ENCODE results near the gene ZFAND6. TPM values are rescaled to one million over a fixed set of nuclear protein-coding genes. Genes with fewer than 3 reads are reported as not detected.
A peak's percentile ranks its signal among the peaks of the same experiment; 100 is the strongest.

The ZFAND6 gene
- total and polyA plus RNA-seq, 10 of the 15 experiments (the other 5 are each of a cell fraction or from before 2014, with no cell fraction given) = 78.9 to 179 (median 135) TPM

DNA sequence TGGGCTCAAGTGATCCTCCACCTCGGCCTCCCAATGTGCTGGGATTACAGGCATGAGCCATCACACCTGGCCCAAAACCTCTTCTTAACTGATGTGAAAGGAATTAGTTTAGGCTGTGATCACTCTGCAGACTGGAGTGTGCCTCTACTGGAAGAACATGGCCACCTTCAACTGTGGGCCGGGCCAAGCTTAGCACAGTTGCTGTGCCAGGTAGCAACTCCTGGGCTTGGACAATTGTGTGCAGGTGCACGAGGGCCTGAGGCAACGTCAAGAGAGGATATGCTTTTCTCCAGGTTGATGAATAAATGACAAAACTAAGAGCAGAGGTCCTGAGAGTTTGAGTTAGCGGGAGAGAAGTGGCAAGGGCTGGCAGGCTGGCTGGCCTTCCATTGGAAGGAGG is 99.8 kb downstream of the ZFAND6 start:
- no peaks in the 10 kb centered on the region for H4K20me1 ChIP-seq (ENCODE audit: control insufficient read depth, insufficient read depth)
- H3K4me2 ChIP-seq (ENCODE audit: control insufficient read depth, insufficient read depth) = no peak overlapping the region
- CTCF ChIA-PET = interaction anchor here (0.7 to 2.6 kb wide), 2 partner anchors 14 to 130 kb away, joined by 3 to 8 read pairs; no protein-coding TSS in a partner anchor
- RAD21 ChIA-PET (ENCODE audit: unreplicated experiment) = no interaction called here
- peaks cover 22% of the 10 kb centered on the region for H3K4me1 ChIP-seq (ENCODE audit: control insufficient read depth, insufficient read depth, low read length)
- no peaks in the 10 kb centered on the region for H3K27me3 ChIP-seq (replicated peaks in 1 of 2; ENCODE audit: control insufficient read depth in 2 of 2, insufficient read depth in 2 of 2, low read length in 1 of 2)
- ATAC-seq (no peak), DNase-seq (ENCODE audit: low read depth, low spot score) (no peak), FAIRE-seq (no peak)
- 88% methylated on average over 5 of the region's 5 CpGs for WGBS (ENCODE audit: insufficient coverage, insufficient replicate concordance, low lambda C conversion rate, missing lambda C conversion rate)
- BruUV-seq (replicated peaks) = no TSS peak
- H3K27ac ChIP-seq (ENCODE audit: control insufficient read depth, insufficient read depth) = no peak overlapping the region
- no peak overlapping the region for H3K9ac ChIP-seq (ENCODE audit: control insufficient read depth, insufficient read depth, low read length)
- H3K79me2 ChIP-seq (ENCODE audit: control insufficient read depth, insufficient read depth, low read length) = no peaks in the 10 kb centered on the region; the same call in 1 of the 2 replicates
- H3K36me3 ChIP-seq (ENCODE audit: control insufficient read depth in 2 of 2, insufficient read depth in 2 of 2, low read length in 1 of 2) = peaks cover 4 to 12% of the 10 kb centered on the region in 2 experiments
- in situ Hi-C loops (cut with MboI) = no loop called here
- no peak for TF ChIP-seq SMAD5 (IDR thresholded peaks at IDR 0.05; ENCODE audit: low read depth)
- TF ChIP-seq, protein P1, sequence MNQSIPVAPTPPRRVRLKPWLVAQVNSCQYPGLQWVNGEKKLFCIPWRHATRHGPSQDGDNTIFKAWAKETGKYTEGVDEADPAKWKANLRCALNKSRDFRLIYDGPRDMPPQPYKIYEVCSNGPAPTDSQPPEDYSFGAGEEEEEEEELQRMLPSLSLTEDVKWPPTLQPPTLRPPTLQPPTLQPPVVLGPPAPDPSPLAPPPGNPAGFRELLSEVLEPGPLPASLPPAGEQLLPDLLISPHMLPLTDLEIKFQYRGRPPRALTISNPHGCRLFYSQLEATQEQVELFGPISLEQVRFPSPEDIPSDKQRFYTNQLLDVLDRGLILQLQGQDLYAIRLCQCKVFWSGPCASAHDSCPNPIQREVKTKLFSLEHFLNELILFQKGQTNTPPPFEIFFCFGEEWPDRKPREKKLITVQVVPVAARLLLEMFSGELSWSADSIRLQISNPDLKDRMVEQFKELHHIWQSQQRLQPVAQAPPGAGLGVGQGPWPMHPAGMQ (IDR thresholded peaks at IDR 0.05; ENCODE audit: borderline replicate concordance) = no peak
- no peak for TF ChIP-seq PAX5 (IDR thresholded peaks at IDR 0.05; ENCODE audit: borderline replicate concordance, low read depth, low read length)
- intact Hi-C loops (cut with micrococcal nuclease; ENCODE audit: unreplicated experiment) = no loop called here
- no peak overlapping the region for H2AFZ ChIP-seq (ENCODE audit: control insufficient read depth, low read depth, low read length)
- SMC1A ChIA-PET (ENCODE audit: uncharacterized antibody, unreplicated experiment) = interaction anchor here (1.0 kb wide), 1 partner anchor 46 kb away, joined by 3 read pairs; no protein-coding TSS in a partner anchor
- no peak overlapping the region for H3K4me3 ChIP-seq
- H3K9me3 ChIP-seq (replicated peaks; ENCODE audit: control insufficient read depth, insufficient read depth, low read length) = no peaks in the 10 kb centered on the region
- POLR2A ChIA-PET = no interaction called here

DNA sequence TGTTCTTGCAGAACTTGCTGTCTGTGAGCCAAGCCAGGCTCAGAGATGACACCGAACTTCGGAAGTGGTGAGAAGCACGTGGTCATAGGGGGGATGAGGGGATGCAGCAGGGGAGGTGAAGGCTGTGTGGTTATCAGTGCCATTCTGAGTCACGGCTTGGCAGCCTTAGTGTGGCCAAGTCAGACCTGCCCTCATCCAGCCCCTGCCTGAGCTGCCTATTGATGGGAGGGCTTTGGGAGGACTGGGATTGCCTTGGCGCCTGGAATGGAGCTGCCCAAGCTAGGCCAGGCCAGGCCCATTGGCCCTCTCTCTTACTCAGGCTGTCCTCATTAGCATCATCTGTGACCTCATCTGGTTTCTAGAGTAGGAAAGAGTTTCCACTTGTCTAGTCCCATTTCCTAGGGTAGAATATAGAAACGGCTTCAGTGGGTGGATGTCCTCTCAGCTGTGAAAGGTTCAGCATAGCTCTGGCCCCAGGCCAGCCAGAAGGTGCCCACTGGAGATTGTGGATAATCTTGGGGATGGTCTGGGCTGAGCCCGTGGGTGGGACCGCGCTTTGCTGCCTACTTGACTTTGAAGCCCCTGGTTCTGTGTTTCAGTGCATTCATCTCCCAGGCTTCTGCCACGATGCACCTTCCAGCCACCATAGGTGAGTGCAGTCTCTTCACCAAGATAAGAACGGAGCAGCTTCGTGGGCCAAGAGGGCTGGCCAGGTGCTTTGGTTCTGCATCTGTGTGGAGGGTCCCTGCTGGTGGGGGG is 100.5 kb downstream of the ZFAND6 start:
- Histone ChIP-seq H3K27ac (ENCODE audit: control insufficient read depth, insufficient read depth) (peak overlapping the region; percentile 69), H3K79me2 (ENCODE audit: control insufficient read depth, insufficient read depth, low read length) (no peaks in the 10 kb centered on the region), H3K4me3 (no peak overlapping the region), H3K4me2 (ENCODE audit: control insufficient read depth, insufficient read depth) (peak overlapping the region; percentile 1), H3K9me3 (replicated peaks; ENCODE audit: control insufficient read depth, insufficient read depth, low read length) (no peaks in the 10 kb centered on the region), H3K4me1 (ENCODE audit: control insufficient read depth, insufficient read depth, low read length) (peaks cover 20% of the 10 kb centered on the region), H2AFZ (ENCODE audit: control insufficient read depth, low read depth, low read length) (peak overlapping the region; percentile 0), H3K36me3 (ENCODE audit: control insufficient read depth in 2 of 2, insufficient read depth in 2 of 2, low read length in 1 of 2) (peaks cover 4 to 12% of the 10 kb centered on the region in 2 experiments), H3K9ac (ENCODE audit: control insufficient read depth, insufficient read depth, low read length) (no peak overlapping the region), H4K20me1 (ENCODE audit: control insufficient read depth, insufficient read depth) (no peaks in the 10 kb centered on the region), H3K27me3 (replicated peaks in 1 of 2; ENCODE audit: control insufficient read depth in 2 of 2, insufficient read depth in 2 of 2, low read length in 1 of 2) (no peaks in the 10 kb centered on the region)
- no TSS peak for BruUV-seq (replicated peaks)
- SMC1A ChIA-PET (ENCODE audit: uncharacterized antibody, unreplicated experiment) = interaction anchor here (0.9 to 1.4 kb wide), 4 partner anchors 9 to 307 kb away, joined by 3 to 4 read pairs (median 3); no protein-coding TSS in a partner anchor
- in situ Hi-C loops (cut with MboI) = no loop called here
- CTCF ChIA-PET = interaction anchor here (0.5 to 2.6 kb wide), 4 partner anchors 13 to 307 kb away, joined by 3 to 8 read pairs (median 6); no protein-coding TSS in a partner anchor
- DNase-seq (ENCODE audit: low read depth, low spot score) (no peak), ATAC-seq (peak; percentile 65), FAIRE-seq (no peak)
- POLR2A ChIA-PET = no interaction called here
- 85% methylated on average over 12 of the region's 12 CpGs for WGBS (ENCODE audit: insufficient coverage, insufficient replicate concordance, low lambda C conversion rate, missing lambda C conversion rate)
- intact Hi-C loops (cut with micrococcal nuclease; ENCODE audit: unreplicated experiment) = no loop called here
- RAD21 ChIA-PET (ENCODE audit: unreplicated experiment) = interaction anchor here (0.8 to 1.3 kb wide), 2 partner anchors 15 to 307 kb away, joined by 3 read pairs; no protein-coding TSS in a partner anchor
- TF ChIP-seq CREM (IDR thresholded peaks at IDR 0.05; ENCODE audit: low read depth) (peak; percentile 29; the same call in 1 of the 2 replicates), CREB1 (IDR thresholded peaks at IDR 0.05; ENCODE audit: low read depth) (0 out of 2 replicates have a peak, but pooled peaks have one; percentile 30), FOXM1 (IDR thresholded peaks at IDR 0.05; ENCODE audit: low read depth, low read length) (no peak), BACH1 (IDR thresholded peaks at IDR 0.05; ENCODE audit: borderline replicate concordance) (no peak)
- TF ChIP-seq, protein P2, sequence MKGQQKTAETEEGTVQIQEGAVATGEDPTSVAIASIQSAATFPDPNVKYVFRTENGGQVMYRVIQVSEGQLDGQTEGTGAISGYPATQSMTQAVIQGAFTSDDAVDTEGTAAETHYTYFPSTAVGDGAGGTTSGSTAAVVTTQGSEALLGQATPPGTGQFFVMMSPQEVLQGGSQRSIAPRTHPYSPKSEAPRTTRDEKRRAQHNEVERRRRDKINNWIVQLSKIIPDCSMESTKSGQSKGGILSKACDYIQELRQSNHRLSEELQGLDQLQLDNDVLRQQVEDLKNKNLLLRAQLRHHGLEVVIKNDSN (IDR thresholded peaks at IDR 0.05; ENCODE audit: borderline replicate concordance, extremely low read length, insufficient read depth, low read depth, low read length) = peak; percentile 35
- TF ChIP-seq, protein P3, sequence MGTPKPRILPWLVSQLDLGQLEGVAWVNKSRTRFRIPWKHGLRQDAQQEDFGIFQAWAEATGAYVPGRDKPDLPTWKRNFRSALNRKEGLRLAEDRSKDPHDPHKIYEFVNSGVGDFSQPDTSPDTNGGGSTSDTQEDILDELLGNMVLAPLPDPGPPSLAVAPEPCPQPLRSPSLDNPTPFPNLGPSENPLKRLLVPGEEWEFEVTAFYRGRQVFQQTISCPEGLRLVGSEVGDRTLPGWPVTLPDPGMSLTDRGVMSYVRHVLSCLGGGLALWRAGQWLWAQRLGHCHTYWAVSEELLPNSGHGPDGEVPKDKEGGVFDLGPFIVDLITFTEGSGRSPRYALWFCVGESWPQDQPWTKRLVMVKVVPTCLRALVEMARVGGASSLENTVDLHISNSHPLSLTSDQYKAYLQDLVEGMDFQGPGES (IDR thresholded peaks at IDR 0.05) = no peak
- TF ChIP-seq, protein P4, sequence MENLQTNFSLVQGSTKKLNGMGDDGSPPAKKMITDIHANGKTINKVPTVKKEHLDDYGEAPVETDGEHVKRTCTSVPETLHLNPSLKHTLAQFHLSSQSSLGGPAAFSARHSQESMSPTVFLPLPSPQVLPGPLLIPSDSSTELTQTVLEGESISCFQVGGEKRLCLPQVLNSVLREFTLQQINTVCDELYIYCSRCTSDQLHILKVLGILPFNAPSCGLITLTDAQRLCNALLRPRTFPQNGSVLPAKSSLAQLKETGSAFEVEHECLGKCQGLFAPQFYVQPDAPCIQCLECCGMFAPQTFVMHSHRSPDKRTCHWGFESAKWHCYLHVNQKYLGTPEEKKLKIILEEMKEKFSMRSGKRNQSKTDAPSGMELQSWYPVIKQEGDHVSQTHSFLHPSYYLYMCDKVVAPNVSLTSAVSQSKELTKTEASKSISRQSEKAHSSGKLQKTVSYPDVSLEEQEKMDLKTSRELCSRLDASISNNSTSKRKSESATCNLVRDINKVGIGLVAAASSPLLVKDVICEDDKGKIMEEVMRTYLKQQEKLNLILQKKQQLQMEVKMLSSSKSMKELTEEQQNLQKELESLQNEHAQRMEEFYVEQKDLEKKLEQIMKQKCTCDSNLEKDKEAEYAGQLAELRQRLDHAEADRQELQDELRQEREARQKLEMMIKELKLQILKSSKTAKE (IDR thresholded peaks at IDR 0.05; ENCODE audit: low read depth, poor library complexity, severe bottlenecking) = no peak

All from GM12878 (cell line).